ENCODE measurements around the gene WDR93.
"Not testable (repeated sequence)": the region's sequence is repeated elsewhere in the genome, so short reads cannot be mapped to it uniquely, and the experiment has no call there.

WDR93 gene

GRCh38 chr15:89681146-89681545, 9.5 kb upstream of the WDR93 start:
- FAIRE-seq (peak; percentile 9), DNase-seq (ENCODE audit: low spot score) (no peak)

GRCh38 chr15:89685995-89686394, 4.6 kb upstream of the WDR93 start:
- DNase-seq (ENCODE audit: low spot score) = no peak
- no peak for FAIRE-seq

GRCh38 chr15:89686522-89686921, 4.1 kb upstream of the WDR93 start:
- DNase-seq (ENCODE audit: low spot score) = no peak
- no peak for FAIRE-seq

- FAIRE-seq; DNase-seq (ENCODE audit: low spot score): not testable (repeated sequence)
Observed at GRCh38 chr15:89689930-89690275, 708 bp upstream of the WDR93 start.

- DNase-seq (ENCODE audit: low spot score) (no peak), FAIRE-seq (no peak)
Observed at GRCh38 chr15:89693091-89693490, 2.5 kb downstream of the WDR93 start.

- DNase-seq (ENCODE audit: low spot score) = no peak
- no peak for FAIRE-seq
Observed at GRCh38 chr15:89693696-89694095, 3.1 kb downstream of the WDR93 start.

DNA sequence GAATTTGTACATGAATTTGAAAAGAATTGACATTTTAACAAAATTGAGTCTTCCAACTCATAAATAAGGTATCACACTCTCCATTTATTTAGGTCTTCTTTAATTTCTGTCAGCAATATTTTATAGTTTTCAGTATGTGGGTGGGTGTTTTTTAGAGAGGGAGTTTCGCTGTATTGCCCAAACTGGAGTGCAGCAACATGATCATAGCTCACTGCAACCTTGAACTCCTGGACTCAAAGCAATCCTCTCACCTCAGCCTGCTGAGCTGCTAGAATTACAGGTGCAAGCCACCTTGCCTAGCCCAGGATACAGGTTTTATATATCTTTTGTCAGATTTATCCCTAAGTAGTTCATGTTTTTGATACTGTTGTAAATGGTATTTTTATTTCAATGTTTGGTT, 4.6 kb downstream of the WDR93 start:
- DNase-seq (ENCODE audit: low spot score) (no peak), FAIRE-seq (no peak)

GRCh38 chr15:89704411-89704810, 13.8 kb downstream of the WDR93 start:
- FAIRE-seq (no peak), DNase-seq (ENCODE audit: low spot score) (no peak)

DNA sequence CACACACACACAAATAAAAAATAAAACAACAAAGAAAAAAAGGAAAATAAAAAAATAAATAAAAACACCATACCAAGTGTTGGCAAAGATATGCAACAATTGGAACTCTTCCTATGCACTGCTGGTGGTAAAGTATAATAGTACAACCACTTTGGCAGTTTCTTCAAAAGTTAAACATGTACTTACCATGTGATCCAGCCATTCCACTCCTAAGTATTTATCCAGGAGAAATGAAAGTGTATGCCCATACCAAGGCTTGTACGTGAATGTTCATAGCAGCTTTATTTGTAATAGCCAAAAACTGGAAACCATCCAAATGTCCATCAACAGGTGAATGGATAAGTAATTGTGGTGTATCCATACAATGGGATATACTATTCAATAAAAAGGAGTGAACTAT, 17.0 kb downstream of the WDR93 start:
- FAIRE-seq = no peak
- DNase-seq (ENCODE audit: low spot score) = no peak

- DNase-seq (ENCODE audit: low spot score) (no peak), FAIRE-seq (no peak)
Observed at GRCh38 chr15:89714775-89715174, 24.2 kb downstream of the WDR93 start.

GRCh38 chr15:89723031-89723430, 32.4 kb downstream of the WDR93 start:
- no peak for DNase-seq (ENCODE audit: low spot score)
- FAIRE-seq = no peak

DNA sequence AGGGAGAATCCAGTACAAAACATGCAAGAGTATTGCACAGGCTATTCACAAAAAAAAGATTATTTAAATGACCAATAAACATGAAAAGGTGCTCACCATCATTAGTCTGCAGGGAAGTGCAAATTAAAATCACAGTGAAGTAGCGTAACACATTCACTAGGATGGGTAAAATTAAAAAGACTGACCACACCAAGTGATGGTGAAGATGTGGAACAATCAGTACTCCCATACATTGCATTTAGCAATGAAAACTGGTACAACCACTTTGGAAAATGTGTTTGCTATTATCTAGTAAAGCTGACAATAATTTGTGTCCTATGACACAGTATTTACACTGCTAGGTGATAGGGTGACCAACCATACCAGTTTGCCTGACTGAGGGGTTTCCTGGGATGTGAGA, 34.0 kb downstream of the WDR93 start:
- DNase-seq (ENCODE audit: low spot score) (no peak), FAIRE-seq (no peak)

GRCh38 chr15:89725064-89725463, 34.5 kb downstream of the WDR93 start:
- FAIRE-seq (no peak), DNase-seq (ENCODE audit: low spot score) (no peak)

DNA sequence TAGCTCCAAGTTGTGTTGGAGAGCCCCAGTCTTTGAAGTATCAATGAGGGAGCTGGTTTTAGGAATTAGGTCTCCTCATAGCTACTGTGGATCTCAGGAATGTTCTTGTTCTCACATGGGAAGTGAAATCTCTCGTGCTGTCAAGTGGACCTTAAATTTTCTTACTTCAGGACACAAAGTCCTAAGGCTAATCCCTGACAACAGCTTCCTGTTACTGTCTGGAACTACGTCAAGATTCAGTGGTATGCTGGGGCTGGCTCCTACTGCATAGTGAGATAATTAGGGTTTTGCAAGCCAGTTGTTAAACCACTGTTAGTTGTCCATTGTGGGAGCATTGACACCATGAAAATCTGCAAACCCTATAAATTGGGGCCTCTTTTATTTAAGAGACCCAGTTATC, 37.6 kb downstream of the WDR93 start:
- FAIRE-seq = no peak
- no peak for DNase-seq (ENCODE audit: low spot score)

DNA sequence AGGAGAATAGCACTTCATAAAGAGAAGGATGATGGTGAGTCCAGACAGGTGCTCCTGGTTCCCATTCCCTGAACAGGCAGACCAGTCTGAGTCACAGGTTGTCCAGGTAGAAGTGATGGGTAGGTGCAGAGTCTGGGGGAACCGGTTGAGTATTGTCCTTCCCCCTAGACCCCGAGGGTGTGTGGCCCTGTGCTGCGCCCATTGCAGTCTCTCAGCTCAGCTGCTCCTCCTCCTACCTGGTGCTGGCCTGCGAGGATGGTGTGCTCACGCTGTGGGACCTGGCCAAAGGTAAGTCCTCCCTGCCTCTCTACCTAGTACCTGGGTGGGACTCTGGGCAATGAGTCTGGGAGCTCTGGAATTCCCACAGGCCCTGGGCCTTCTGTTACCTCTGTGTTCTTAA, 40.7 kb downstream of the WDR93 start:
- FAIRE-seq = no peak

DNA sequence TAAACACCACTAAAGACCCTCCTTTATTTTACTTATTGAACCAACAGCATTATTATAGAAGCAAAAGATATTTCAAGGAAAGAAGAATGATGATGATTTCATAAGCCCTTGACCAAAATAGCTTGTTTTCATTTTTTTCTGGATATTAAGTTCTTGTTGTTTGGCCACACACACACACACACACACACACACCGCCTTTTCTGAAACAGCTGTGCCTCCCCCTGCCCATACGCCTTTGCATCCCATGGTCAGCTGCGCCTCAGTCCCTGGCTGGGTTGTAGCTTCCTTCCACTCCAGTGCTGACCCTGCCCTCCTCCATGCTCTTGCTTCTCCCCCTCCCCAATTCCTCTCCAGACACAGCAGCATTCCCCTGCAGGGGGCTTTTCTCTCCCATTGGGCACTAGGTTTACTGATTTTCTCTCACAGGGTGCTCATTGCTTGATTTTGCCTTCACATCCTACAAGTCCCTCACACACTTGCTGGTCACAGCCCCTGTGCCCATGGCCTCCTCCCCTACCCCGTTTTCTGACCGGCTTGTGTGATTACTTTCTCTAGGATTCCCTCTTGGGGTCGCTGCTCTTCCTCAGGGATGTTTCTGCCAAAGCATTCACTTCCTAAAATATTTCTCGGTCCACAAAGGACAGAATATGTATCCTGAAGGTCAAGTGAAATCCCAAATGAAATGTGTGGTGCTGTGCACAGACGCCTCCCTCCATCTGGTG, 42.0 kb downstream of the WDR93 start:
- DNase-seq (ENCODE audit: low spot score) (no peak), FAIRE-seq (no peak)

More for the DNA sequence above, 40.7 kb downstream of the WDR93 start:
- no peak for DNase-seq (ENCODE audit: low spot score)

GRCh38 chr15:89735773-89736172, 45.2 kb downstream of the WDR93 start:
- no peak for DNase-seq (ENCODE audit: low spot score)
- no peak for FAIRE-seq

GRCh38 chr15:89740137-89740536, 49.5 kb downstream of the WDR93 start:
- peak; percentile 80 for DNase-seq (ENCODE audit: low spot score)
- FAIRE-seq = peak; percentile 96

GRCh38 chr15:89743011-89743410, 52.4 kb downstream of the WDR93 start:
- DNase-seq (ENCODE audit: low spot score) (no peak), FAIRE-seq (no peak)

DNA sequence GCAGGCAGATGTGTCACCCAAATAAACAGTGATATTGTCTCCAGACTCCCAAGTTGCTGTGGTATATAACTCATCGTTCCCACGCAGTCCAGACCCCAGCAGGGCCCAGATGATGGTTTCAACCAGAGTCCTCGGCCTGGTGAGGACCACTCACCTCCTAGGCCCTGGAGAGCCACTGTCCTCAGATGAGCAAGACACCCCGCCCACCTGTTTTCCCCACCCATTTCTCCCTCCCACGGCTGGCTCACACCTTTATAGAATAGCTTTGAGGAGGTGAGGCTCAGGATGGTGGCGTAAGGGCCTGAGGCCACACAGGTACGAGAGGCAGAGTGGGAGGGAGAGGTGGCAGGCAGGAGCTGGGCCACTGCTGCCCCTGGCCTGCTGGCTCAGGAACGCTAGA, 53.0 kb downstream of the WDR93 start:
- DNase-seq (ENCODE audit: low spot score) (no peak), FAIRE-seq (no peak)

DNA sequence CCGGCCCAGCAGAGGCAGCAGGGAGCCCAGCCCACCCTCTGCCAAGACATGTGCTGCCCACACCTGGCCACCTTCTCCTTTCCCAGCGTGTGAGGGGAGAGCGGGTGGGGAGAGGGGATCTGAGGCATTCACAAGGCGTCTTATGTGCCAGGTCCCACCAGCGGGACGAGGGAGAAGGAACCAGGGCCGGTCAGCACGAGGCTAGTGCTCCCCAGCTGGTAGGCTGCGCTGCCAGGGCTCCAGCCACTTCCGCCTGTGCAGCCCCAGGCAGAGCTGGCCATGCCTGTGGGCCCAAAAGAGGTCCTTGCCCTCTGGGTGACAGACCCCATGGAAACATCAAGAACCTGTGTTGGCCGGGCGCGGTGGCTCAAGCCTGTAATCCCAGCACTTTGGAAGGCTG, 54.5 kb downstream of the WDR93 start:
- FAIRE-seq (no peak), DNase-seq (ENCODE audit: low spot score) (no peak)

DNA sequence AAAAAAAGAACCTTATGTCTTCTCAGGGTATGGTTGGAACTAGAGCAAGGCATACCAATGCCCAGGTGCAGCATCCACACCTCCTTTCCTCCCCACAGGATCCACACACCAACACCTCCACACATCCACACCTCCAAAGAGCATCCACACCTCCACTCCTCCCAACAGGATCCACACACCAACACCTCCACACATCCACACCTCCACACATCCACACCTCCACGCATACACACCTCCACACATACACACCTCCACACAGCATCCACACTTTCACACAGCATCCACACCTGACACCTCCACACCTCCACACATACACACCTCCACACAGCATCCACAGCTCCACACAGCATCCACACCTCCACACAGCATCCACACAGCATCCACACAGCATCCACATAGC, 55.2 kb downstream of the WDR93 start:
- DNase-seq (ENCODE audit: low spot score) = no peak
- no peak for FAIRE-seq

- DNase-seq (ENCODE audit: low spot score) = no peak
- FAIRE-seq = no peak
Observed at GRCh38 chr15:89746386-89746780, 55.8 kb downstream of the WDR93 start.
